Cardiac muscle cell (in vitro differentiated cells and primary cell): ENCODE results near the gene GPR156. TPM values are rescaled to one million over a fixed set of nuclear protein-coding genes. Genes with fewer than 3 reads are reported as not detected.
"Not testable (repeated sequence)": the region's sequence is repeated elsewhere in the genome, so short reads cannot be mapped to it uniquely, and the experiment has no call there.

Experiments
- DNase-seq, 2 donors: peaks; one replicate each; pipeline versions ENCODE4 v3.0.0 to v3.0.0-alpha.2; 2010 to 2017; ENCODE audit warnings: low read depth in 1 of 2, low spot score in 1 of 2
- H3K27ac ChIP-seq: fragments of 200-600 bp; sonication (generic); 2 replicates; pipeline ENCODE4 v1.5.1; 2016
- H3K27me3 ChIP-seq: fragments of 200-600 bp; sonication (generic); 2 replicates; pipeline ENCODE4 v1.6.0; 2016; ENCODE audit warnings: control low read depth
- H3K36me3 ChIP-seq: fragments of 200-600 bp; sonication (generic); 2 replicates; pipeline ENCODE4 v1.5.1; 2016; ENCODE audit warnings: control low read depth
- H3K4me1 ChIP-seq: fragments of 200-600 bp; sonication (generic); 2 replicates; pipeline ENCODE4 v1.8.1; 2017; ENCODE audit warnings: low read depth, mild to moderate bottlenecking, mixed run types
- H3K4me3 ChIP-seq: fragments of 200-600 bp; sonication (generic); 2 replicates; pipeline ENCODE4 v1.5.1; 2016; ENCODE audit warnings: mild to moderate bottlenecking
- H3K9me3 ChIP-seq: fragments of 200-600 bp; sonication (generic); 2 replicates; pipeline ENCODE4 v1.5.1; 2017; ENCODE audit warnings: low read depth, mild to moderate bottlenecking, control low read depth
- polyA plus RNA-seq: library from polyadenylated mRNA; unstranded; fragments of >200 nt; fragmentation: Nextera tagmentation; extraction: Ambion mirVana; gene quantifications from 2 replicates; pipeline ENCODE4 v1.2.1, GENCODE V29; 2016
- total RNA-seq: library from RNA; depleted of rRNA; stranded (reverse); fragments of >200 nt; gene quantifications from 2 replicates; pipeline ENCODE4 v1.2.3, GENCODE V29; 2016
- TF ChIP-seq, protein P1 (sequence below): IDR thresholded peaks from 2 replicates; pipeline ENCODE4 v1.5.1; 2012; ENCODE audit warnings: low read depth, mild to moderate bottlenecking, low read length

The GPR156 gene
- total and polyA plus RNA-seq, 2 experiments from 2014 or later = 0.36 TPM; not detected in 1

DNA sequence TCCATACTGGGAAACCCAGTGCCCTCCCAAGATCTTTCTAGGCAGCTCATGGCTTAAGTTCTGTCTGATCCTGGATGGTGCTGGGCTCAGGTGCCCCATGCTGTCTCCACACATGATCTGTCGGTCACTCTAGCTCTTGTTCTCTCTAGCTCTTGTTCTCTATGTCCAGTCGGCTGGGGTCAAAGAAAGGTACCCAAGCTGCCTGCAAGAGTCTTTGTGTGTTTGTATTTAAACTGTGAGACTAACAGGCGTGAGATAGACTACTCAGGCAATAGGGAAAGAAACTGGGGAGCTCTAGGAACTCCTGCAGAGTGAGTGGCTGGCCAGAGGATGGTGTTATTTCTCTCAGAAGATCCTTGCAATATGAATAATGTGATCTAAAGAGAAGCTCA is 40.2 kb downstream of the GPR156 start:
- Histone ChIP-seq H3K4me3 (no peak overlapping the region), H3K9me3 (no peaks in the 10 kb centered on the region), H3K36me3 (no peaks in the 10 kb centered on the region), H3K4me1 (peaks cover 4% of the 10 kb centered on the region), H3K27me3 (no peaks in the 10 kb centered on the region), H3K27ac (peak overlapping the region; percentile 56)
- TF ChIP-seq, protein P1, sequence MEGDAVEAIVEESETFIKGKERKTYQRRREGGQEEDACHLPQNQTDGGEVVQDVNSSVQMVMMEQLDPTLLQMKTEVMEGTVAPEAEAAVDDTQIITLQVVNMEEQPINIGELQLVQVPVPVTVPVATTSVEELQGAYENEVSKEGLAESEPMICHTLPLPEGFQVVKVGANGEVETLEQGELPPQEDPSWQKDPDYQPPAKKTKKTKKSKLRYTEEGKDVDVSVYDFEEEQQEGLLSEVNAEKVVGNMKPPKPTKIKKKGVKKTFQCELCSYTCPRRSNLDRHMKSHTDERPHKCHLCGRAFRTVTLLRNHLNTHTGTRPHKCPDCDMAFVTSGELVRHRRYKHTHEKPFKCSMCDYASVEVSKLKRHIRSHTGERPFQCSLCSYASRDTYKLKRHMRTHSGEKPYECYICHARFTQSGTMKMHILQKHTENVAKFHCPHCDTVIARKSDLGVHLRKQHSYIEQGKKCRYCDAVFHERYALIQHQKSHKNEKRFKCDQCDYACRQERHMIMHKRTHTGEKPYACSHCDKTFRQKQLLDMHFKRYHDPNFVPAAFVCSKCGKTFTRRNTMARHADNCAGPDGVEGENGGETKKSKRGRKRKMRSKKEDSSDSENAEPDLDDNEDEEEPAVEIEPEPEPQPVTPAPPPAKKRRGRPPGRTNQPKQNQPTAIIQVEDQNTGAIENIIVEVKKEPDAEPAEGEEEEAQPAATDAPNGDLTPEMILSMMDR = no peak
- no peak for DNase-seq

DNA sequence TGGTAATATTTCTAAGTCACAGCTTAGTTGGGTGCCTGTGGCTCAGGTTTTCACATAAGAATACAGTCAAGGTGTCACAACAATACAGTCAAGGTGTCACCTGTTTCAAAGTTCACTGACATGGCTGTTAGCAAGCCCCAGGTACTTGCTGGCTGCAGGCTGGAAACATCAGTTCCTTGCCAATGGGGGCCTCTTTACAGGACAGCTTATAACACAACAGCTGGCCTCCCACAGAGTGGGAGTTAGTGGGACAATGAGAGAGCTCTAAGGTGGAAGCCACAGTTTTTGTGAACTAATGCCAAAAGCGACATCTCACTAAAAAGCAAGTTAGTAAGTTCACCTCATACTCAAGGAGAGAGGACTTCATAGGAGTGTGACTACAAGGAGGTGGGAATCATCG is 45.4 kb downstream of the GPR156 start:
- Histone ChIP-seq H3K4me1 (peaks cover 1% of the 10 kb centered on the region), H3K9me3 (no peaks in the 10 kb centered on the region), H3K4me3 (no peak overlapping the region), H3K36me3 (no peaks in the 10 kb centered on the region), H3K27me3 (no peaks in the 10 kb centered on the region), H3K27ac (no peak overlapping the region)
- DNase-seq = no peak
- TF ChIP-seq, protein P1 = no peak

DNA sequence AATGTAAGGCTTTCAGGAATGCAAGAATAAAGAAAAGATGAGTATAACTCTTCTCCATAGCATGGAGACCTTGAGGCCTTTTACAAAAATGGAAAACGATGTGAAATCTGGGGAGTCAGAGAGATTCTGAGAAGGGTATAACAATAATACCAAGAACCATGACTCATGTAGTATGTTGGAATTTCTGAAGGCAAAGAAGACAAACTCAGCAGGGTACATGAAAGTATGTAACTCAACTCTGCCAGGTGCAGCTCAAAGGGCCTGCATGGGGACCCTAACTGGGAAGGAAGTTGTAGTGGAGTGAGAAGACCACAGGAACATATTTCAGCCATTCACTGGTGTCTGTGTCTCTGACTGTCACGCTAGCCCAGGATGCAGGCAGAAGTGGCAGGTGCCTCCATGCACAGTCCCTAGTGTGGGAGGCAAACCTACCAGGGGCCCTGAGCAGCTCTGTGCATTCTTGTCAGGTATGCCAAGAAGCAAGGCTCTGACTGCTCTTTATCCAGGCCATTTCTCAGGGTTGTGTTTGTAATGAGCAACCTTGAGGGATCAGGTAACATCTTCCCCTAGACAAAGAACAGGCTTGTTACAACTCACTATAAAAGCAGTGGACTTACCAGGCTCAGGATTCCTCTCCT is 57.2 kb downstream of the GPR156 start:
- no peak for DNase-seq
- Histone ChIP-seq H3K27me3 (no peaks in the 10 kb centered on the region), H3K36me3 (no peaks in the 10 kb centered on the region), H3K27ac (no peak overlapping the region), H3K9me3 (no peaks in the 10 kb centered on the region), H3K4me1 (no peaks in the 10 kb centered on the region), H3K4me3 (no peak overlapping the region)
- TF ChIP-seq, protein P1 = no peak

DNA sequence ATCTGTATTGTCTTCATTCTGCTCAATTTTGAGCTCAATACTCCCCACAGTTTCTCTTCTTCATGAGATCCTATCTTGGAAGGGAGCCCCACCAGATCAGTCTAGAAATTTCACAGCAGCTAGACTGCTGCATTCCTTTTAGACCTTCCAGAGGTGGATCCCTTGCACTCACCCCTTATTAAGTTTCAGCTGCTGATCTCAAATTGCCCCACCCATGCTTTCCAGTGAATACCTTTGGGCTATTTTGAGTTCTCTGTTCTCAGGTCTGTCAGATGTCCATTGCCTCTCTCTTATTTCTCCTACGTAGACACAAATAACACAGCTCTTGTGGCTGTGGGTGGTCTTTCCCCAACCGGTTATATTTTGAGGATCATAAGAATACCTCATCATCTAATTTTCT is 60.8 kb downstream of the GPR156 start:
- no peaks in the 10 kb centered on the region for H3K36me3 ChIP-seq
- no peaks in the 10 kb centered on the region for H3K9me3 ChIP-seq
- H3K4me1 ChIP-seq = no peaks in the 10 kb centered on the region
- no peak for DNase-seq
- no peaks in the 10 kb centered on the region for H3K27me3 ChIP-seq
- H3K4me3 ChIP-seq = no peak overlapping the region
- no peak overlapping the region for H3K27ac ChIP-seq
- TF ChIP-seq, protein P1 = no peak

DNA sequence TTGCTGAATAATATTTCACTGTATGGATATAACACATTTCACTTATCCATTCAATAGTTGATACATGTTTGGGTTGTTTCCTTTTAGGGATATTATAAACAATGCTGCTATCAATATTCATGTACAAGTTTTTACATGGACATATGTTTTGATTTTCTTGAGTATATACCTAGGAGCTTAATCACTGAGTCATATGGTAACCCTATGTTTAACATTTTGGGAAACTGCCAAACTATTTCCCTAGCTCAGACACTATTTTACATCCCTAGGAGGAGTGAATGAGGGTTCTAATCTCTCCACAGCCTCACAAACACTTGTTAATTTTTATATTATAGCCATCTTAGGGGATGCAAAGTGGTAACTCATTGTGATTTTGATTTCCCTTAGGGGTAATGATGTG is 66.0 kb downstream of the GPR156 start:
- Histone ChIP-seq H3K36me3 (no peaks in the 10 kb centered on the region), H3K27ac (no peak overlapping the region), H3K4me3 (no peak overlapping the region), H3K9me3 (no peaks in the 10 kb centered on the region), H3K27me3 (no peaks in the 10 kb centered on the region), H3K4me1 (no peaks in the 10 kb centered on the region)
- no peak for DNase-seq
- TF ChIP-seq, protein P1 = no peak

DNA sequence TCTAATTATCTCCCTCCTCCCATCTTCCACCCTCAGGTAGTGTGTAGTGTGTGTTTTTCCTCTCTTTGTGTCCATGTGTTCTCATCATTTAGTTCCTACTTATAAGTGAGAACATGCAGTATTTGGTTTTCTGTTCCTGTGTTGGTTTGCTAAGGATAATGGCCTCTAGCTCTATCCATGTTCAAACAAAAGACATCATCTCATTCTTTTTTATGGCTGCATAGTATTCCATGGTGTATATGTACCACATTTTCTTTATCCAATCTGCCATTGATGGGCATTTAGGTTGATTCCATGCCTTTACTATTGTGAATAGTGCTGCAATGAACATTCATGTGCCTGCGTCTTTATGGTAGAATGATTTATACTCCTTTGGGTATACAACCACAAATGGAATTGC is 68.4 kb downstream of the GPR156 start:
- H3K27me3 ChIP-seq, H3K27ac ChIP-seq, H3K36me3 ChIP-seq, DNase-seq, H3K9me3 ChIP-seq, H3K4me3 ChIP-seq, H3K4me1 ChIP-seq: not testable (repeated sequence)
